ENCODE measurements around the gene SLC6A15.

DNA sequence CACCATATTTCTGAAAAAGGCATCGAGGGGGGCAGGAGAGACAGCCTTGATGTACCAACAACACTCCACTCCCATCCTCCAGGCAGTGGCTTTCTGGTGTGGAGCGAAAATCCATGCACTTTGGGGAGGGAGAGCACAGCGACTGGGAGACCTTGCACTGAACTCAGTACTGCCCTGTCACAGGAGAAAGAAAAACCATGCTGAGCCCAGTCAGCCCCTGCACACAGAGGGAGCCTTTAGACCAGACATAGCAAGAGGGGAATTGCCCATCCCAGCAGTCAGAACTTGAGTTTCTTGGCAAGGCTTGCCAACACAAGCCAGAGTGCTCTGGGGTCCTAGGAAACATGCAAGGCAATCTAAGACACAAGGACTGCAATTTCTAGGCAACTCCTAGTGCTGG lies 24.8 kb upstream of the SLC6A15 start:
- no peak for TF ChIP-seq ZNF274 (IDR thresholded peaks at IDR 0.05; ENCODE audit: low read depth, low read length)
- no peak for TF ChIP-seq SUZ12 (IDR thresholded peaks at IDR 0.05; ENCODE audit: extremely low read depth, insufficient read depth, insufficient read length)
